Measurements from ENCODE around the gene RNU7-1. TPM values are rescaled to one million over a fixed set of nuclear protein-coding genes. Genes with fewer than 3 reads are reported as not detected.
A peak's percentile ranks its signal among the peaks of the same experiment; 100 is the strongest.

RNU7-1 gene
- total RNA-seq, 1 donor from 2014 or later = not detected

DNA sequence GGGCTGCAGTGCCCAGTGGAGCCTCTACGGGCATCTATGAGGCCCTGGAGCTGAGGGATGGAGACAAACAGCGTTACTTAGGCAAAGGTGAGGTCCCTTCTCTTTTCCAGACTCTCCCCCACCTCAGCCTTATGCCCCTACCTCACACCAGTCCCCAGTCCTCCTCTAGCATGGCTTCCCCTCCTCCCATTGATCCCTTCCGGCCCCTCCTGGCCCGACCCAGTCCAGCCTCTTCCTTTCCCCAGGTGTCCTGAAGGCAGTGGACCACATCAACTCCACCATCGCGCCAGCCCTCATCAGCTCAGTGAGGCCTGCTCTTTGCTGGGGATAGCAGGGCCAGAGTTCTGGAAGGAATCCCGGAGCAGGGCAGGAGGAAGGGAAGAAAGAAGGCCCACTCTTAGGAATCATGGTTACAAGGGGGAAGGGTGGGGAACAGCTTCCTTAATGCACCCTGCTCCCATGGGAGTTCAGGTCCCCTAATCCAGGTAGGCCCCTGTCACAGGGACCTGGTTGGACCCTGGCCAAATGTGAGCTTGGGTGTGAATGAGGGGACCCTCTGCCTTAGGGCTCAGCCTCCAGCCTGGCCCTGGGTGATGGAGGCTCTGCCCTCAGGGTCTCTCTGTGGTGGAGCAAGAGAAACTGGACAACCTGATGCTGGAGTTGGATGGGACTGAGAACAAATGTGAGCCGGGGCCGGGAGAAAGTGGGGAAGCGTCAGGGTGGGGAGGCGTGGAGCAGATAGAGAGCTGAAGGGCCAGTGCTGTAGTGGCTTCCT, 27.0 kb upstream of the RNU7-1 start:
- DNase-seq (ENCODE audit: low spot score) (no peak), ATAC-seq (no peak)
- intact Hi-C loops (cut with DNase I) = no loop called here

DNA sequence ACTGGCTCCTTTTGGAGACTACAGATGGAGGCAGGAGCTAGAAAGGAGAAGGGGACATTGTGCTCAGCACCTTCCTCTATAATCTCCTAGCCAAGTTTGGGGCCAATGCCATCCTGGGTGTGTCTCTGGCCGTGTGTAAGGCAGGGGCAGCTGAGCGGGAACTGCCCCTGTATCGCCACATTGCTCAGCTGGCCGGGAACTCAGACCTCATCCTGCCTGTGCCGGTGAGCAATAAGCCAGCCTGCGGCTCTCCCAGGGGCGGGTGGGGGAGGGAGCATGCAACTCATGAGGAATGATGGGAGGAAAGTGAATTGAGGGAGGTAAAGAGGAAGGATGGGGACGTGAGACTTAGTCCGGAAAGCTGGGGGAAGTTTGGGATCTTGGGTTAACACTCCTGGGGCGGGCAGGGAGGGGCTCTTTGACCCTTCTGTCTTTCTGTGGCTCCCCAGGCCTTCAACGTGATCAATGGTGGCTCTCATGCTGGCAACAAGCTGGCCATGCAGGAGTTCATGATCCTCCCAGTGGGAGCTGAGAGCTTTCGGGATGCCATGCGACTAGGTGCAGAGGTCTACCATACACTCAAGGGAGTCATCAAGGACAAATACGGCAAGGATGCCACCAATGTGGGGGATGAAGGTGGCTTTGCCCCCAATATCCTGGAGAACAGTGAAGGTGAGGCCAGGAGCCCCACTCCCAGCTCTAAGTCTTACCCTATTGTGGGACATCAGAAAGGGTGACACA, 26.0 kb upstream of the RNU7-1 start:
- intact Hi-C loops (cut with DNase I) = no loop called here
- ATAC-seq = no peak
- no peak for DNase-seq (ENCODE audit: low spot score)

DNA sequence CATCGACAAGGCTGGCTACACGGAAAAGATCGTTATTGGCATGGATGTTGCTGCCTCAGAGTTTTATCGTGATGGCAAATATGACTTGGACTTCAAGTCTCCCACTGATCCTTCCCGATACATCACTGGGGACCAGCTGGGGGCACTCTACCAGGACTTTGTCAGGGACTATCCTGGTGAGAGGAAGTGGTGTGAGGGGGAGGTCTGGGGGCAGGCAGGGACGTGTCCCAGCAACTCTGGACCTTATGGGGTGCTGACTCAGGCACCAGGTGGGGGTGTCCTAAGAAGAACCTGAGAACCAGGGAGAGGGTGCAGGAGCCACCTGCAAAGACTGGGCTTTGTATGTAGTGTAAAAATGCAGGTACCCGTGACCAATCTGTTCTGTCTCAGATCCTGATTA, 24.0 kb upstream of the RNU7-1 start:
- DNase-seq (ENCODE audit: low spot score) (no peak), ATAC-seq (no peak)
- intact Hi-C loops (cut with DNase I) = no loop called here

DNA sequence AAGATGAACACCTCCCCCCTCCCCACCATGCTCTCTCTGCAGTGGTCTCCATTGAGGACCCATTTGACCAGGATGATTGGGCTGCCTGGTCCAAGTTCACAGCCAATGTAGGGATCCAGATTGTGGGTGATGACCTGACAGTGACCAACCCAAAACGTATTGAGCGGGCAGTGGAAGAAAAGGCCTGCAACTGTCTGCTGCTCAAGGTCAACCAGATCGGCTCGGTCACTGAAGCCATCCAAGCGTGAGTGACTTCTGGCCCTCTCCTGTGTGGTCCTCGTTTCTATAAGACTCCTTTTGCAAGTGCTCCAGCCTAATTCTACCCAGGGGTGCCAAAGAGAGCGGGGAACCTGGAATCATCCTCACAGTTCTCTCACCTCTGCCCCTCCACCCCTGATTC, 22.1 kb upstream of the RNU7-1 start:
- ATAC-seq (no peak), DNase-seq (ENCODE audit: low spot score) (no peak)
- intact Hi-C loops (cut with DNase I) = no loop called here

DNA sequence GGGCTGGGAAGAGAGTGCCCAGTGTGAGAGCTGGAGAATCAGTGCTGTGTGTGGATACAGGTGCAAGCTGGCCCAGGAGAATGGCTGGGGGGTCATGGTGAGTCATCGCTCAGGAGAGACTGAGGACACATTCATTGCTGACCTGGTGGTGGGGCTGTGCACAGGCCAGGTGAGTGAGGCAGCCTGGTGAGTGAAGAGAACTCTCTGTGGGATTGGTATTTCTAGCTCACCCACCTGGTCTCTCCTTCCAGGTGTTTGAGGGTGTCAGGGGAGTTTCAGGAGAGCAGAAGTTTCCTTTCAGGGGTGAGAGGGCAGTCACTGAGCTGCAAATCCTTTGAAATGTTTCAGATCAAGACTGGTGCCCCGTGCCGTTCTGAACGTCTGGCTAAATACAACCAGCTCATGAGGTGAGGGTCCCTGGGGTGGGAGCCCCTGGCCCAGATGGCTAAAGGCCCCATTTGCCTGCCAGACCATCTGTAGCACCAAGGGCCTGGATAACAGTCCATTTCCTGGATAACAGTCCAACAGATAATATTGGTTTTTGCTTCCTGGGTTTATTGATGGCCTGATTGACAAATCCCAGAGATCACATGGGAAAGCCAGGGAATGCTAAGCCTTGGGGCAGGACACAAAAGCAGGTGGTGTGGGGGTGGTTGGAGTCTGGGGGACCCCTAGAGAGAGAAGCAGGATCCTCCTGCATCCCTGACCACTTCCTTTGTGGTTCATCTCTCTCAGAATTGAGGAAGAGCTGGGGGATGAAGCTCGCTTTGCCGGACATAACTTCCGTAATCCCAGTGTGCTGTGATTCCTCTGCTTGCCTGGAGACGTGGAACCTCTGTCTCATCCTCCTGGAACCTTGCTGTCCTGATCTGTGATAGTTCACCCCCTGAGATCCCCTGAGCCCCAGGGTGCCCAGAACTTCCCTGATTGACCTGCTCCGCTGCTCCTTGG, 21.3 kb upstream of the RNU7-1 start:
- intact Hi-C loops (cut with DNase I) = no loop called here
- no peak for ATAC-seq
- DNase-seq (ENCODE audit: low spot score) = no peak

DNA sequence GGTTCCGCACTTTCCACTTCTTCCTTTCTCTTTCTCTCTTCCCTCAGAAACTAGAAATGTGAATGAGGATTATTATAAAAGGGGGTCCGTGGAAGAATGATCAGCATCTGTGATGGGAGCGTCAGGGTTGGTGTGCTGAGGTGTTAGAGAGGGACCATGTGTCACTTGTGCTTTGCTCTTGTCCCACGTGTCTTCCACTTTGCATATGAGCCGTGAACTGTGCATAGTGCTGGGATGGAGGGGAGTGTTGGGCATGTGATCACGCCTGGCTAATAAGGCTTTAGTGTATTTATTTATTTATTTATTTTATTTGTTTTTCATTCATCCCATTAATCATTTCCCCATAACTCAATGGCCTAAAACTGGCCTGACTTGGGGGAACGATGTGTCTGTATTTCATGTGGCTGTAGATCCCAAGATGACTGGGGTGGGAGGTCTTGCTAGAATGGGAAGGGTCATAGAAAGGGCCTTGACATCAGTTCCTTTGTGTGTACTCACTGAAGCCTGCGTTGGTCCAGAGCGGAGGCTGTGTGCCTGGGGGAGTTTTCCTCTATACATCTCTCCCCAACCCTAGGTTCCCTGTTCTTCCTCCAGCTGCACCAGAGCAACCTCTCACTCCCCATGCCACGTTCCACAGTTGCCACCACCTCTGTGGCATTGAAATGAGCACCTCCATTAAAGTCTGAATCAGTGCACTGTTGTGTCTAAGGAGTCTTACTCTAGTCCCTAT, 20.4 kb upstream of the RNU7-1 start:
- intact Hi-C loops (cut with DNase I) = no loop called here
- ATAC-seq (no peak), DNase-seq (ENCODE audit: low spot score) (no peak)

DNA sequence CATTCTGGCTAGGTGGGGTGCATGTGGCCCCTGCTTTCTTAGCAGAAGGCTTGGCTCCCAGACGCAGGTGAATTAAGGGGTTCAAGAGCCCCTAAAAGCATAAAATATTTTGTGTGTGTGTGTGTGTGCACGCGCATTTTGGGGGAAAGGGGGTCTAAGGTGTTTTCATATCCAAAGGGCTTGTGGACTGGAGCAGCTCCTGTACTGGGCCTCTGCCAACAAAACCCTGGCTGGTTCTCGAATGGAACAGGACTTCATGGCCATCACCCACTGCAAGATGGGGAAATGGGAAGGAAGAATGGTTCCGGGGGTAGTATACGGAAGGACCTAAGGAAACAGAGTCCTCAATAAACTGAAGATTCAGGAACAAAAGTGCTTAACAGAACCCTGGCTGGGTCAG, 19.8 kb upstream of the RNU7-1 start:
- ATAC-seq = no peak
- no peak for DNase-seq (ENCODE audit: low spot score)
- intact Hi-C loops (cut with DNase I) = no loop called here

DNA sequence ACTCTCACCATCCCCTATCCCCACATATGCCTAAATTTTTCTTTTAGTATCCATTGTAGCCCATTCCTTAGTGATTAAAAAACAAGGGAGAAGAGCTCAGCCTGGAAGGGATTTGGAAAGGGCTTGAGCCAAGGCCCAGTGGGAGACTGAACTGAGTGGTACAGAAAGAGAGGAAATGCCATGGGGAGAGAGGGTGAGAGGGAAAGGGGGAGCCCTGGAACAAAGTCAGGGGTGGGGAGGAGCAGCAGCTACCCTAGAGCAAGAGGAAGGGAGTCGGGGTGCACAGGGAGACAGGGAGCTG, 18.4 kb upstream of the RNU7-1 start:
- DNase-seq (ENCODE audit: low spot score) = no peak
- no peak for ATAC-seq
- intact Hi-C loops (cut with DNase I) = no loop called here

DNA sequence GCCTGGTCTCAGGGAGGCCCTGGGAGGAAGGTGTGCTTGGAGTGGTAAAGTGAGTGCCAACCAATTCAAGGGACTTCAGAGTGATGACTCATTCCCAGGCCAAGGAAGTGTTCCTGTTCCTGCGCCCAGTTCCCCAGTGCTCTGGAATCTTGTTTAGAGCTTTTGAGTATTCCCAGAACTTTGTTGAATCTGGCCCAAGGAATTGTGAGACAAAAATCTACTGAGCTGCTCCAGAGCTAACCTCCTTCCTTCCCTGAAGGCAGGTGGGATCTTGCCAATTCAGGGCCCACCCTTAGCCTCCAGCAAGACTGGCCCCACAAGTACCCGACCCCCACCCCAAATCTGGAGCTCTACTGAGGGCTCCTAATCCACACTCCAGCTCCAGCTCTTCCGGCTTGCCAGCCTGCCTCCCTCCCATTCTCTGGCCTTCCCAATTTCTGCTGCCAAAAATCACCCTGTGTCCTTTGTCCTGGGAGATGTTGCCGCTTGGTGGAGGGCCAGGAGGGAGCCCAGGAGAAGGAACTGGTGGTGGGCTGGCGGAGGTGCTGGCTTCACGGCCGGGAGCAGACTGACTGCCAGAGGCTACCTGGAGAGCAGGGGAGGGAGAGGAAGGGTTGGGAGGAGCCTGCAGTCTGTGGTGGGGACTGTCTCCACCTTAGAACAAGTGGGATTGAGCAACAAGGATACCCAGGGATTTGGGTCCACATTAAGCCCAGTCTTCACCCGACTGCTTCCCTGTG, 17.9 kb upstream of the RNU7-1 start:
- intact Hi-C loops (cut with DNase I) = no loop called here
- ATAC-seq (peak; percentile 65), DNase-seq (ENCODE audit: low spot score) (no peak)

DNA sequence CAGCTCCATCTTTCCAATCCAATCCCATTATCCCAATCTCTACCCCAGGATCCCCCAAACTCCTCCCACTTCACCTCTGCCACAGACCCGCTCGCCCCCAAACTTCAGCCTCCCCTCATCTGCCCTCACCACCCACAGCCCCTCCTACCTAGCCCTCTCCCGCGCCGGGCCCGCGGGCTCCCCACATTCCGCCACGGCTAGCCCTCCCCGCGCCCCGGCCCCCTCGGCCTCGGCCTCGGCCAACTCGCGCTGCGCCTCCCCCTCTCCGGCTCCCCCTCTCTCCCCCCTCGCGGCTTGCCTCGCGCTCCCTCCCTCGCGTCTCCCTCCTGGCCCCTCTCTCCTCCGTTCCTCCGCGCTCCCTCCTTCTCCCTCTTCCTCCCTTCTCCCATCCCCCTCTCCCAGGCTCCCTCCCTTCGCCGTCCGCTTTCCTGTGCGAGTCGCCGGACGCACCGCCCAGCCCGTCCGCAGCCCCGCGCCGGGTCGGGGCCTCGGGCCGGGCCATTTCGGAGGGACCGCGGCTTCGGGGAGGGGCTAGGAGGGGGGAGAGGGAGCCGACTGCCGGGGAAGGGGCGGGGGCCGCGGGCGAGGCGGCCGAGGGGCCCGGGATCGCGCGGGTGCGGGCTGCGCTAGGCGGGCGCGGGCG, 16.1 kb upstream of the RNU7-1 start, which contains the start of gene ATN1:
TSS of gene ATN1 (plus strand) at position 581 of the 643 bp plus-strand sequence. CDS start 6,043 bp downstream, outside the sequence.
- intact Hi-C loops (cut with DNase I) = no loop called here
- ATAC-seq (peak; percentile 67), DNase-seq (ENCODE audit: low spot score) (peak; percentile 94)

DNA sequence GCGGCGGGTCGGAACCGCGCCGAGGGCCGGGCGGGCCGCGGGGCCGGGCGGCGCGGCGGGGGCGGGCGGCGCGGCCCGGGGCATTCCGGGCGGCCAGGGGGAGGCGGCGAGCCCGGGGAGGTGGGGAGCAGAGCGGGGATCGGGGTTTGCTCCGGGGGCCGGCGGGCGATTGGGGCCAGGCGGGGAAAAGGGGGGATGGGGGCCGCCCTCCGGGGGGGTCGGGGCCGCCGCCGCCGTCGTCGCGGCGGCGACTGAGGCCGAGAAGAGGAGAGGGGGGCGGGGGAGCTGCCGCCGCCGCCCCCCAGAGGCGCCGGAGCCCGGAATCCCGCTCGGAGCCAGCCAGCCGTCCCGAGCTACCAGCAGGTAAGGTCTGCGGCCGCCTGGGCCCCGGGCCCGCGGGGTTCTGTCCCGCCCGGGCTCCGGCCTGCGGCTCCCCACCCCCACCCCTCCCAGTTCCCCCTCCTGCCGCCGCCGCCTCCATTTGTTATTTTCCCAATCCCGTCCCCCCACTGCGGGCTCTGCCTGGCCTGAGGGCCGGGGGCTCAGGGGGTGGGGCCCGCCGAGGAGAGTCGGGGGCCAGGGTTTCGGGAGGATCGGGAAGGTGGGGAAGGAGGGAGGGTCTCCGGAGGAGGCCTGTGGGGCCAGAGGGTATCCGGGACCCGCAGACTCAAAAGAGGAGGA, 15.5 kb upstream of the RNU7-1 start:
- no peak for ATAC-seq
- intact Hi-C loops (cut with DNase I) = no loop called here
- DNase-seq (ENCODE audit: low spot score) = no peak

DNA sequence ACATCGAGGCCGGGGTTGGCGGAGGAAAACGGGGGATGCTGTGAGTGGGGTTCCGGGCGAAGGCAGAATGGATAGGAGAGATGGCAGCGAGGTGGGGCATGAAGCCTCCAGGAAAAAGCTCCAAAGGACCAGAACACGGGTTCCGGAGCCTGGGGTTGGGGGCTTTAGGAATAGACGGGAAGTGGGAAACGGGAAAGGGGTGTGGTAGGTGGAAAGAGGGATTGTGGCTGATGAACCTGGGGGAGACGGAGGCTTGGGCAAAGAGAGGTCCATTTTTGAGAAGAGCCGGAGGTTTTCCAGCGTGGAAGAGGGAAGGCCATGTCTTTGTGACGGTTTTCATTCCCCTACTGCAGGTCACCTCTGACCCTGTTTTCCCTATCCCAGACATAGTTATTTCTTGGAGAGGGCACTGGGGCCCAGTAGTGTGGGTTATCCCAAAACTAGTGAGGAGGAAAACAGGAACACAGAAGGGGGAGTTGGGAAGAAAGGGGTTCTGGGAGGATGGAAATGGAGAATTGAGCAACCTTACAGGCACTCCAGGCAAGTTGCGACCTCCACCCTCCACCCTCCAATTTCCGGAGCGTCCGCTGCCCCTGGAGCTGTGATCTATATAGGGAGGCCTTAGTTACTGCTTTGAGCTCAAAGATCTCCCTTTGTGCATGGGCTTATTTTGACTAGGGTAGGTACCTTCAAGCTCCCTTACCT, 14.8 kb upstream of the RNU7-1 start:
- intact Hi-C loops (cut with DNase I) = no loop called here

DNA sequence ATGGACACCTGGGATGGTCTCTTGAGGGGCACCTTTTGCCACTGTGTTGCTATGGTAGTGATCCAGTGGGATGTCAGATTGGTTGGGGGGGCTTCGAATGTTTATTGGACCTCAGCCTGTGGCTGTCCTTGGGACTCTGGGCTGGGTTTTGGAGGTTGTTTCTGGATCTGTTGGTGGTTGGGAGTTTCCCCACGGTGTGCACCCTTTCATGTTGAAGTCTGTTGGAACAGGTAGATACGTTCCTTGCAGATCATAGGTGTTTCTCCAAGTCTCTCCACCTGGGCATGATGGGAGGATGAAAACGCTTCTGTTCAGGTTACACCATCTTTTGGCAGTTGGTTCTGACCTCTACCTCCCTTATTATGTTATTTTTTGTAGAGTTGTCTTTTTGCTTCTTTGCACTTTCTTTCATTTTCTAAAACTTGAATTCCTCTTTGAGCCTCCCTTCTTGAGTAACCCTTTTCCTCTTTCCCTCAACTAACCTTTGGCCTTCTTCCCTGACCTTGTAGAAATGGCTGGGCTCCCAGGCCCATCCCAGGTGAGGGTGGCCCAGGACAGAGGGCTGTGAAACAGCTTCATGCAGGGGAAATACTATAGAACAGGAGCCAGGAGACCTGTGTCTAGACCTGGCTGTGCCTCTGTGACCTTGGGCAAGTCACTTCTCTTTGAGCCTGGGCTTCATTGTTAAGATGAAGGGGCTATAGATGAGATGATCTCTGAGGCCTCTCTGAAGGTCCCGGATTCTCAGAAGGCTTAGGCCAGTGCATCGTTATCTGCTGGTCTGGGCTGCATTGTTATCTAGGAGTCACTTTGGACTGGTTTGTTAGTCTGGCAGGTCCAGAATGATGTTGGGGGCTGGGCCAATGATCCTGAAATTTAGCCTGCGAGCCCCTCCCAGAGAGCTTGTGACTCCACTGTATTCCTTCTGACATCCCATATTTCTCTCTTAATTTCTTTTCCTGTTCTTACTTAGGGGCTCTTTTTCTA, 13.9 kb upstream of the RNU7-1 start:
- intact Hi-C loops (cut with DNase I) = no loop called here
- no peak for DNase-seq (ENCODE audit: low spot score)
- no peak for ATAC-seq

More for the DNA sequence above, 14.8 kb upstream of the RNU7-1 start:
- no peak for DNase-seq (ENCODE audit: low spot score)
- ATAC-seq = no peak

DNA sequence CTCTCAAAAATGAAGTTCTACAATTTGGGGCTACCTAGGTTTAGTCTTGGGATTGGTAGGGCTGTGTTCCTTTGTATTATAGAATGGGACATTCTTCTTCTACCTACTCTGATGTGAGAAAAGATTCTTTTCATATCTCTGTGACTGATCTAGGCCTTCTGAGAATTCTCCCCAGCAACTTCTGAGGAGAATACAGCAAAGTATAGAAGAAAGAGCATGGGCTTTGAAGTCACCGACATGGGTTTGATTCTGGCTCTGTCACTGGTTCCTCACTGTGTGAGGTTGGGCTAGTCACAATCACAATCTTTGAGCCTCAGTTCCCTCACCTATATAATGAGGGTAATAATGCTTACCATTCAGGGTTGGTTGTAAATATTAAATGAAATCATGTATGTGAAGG, 10.8 kb upstream of the RNU7-1 start:
- DNase-seq (ENCODE audit: low spot score) = no peak
- intact Hi-C loops (cut with DNase I) = no loop called here
- no peak for ATAC-seq

DNA sequence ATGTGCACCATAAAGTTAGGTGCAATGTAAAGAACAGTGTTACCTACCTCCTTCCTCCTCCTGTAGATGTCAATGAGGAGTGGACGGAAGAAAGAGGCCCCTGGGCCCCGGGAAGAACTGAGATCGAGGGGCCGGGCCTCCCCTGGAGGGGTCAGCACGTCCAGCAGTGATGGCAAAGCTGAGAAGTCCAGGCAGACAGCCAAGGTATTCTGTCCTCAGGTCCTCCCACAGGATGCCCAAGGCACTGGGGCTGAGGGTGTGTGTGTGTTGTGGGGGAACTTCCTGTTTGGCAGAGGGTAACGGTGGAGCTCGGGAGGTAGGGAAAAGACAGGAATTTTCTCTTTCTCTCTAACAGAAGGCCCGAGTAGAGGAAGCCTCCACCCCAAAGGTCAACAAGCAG, 9.5 kb upstream of the RNU7-1 start:
- no peak for DNase-seq (ENCODE audit: low spot score)
- no peak for ATAC-seq
- intact Hi-C loops (cut with DNase I) = no loop called here
